ENCODE results near the gene SPART.

DNA sequence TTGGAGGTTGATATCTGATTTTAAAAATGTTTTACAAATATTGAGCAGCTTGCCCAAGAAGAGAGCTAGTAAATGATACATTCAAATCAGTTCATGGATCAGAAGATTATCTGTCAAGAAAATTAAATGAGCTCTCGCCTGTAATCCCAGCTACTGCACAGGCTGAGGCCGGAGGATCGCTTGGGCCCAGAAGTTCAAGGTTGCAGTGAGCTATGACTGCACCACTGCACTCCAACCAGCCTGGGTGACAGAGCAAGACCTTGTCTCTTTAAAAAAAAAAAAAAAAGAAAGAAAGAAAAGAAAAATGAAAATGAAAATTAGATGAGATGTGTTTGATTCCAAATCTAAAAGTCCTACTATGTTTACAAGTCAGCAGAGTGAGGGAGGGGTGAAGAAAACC is 2.4 kb downstream of the SPART start:
- no peak for TF ChIP-seq EZH2 (IDR thresholded peaks at IDR 0.05; ENCODE audit: borderline replicate concordance, low read depth, low read length, poor library complexity, severe bottlenecking)
- TF ChIP-seq, protein P1, sequence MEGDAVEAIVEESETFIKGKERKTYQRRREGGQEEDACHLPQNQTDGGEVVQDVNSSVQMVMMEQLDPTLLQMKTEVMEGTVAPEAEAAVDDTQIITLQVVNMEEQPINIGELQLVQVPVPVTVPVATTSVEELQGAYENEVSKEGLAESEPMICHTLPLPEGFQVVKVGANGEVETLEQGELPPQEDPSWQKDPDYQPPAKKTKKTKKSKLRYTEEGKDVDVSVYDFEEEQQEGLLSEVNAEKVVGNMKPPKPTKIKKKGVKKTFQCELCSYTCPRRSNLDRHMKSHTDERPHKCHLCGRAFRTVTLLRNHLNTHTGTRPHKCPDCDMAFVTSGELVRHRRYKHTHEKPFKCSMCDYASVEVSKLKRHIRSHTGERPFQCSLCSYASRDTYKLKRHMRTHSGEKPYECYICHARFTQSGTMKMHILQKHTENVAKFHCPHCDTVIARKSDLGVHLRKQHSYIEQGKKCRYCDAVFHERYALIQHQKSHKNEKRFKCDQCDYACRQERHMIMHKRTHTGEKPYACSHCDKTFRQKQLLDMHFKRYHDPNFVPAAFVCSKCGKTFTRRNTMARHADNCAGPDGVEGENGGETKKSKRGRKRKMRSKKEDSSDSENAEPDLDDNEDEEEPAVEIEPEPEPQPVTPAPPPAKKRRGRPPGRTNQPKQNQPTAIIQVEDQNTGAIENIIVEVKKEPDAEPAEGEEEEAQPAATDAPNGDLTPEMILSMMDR (conservative IDR thresholded peaks at IDR 0.05; ENCODE audit: low read depth, low read length) = no peak
